ENCODE data around the gene KLF15. TPM values are rescaled to one million over a fixed set of nuclear protein-coding genes. Genes with fewer than 3 reads are reported as not detected.

Gene KLF15
- total RNA-seq, 1 experiment from 2014 or later, result 14.7 TPM

DNA sequence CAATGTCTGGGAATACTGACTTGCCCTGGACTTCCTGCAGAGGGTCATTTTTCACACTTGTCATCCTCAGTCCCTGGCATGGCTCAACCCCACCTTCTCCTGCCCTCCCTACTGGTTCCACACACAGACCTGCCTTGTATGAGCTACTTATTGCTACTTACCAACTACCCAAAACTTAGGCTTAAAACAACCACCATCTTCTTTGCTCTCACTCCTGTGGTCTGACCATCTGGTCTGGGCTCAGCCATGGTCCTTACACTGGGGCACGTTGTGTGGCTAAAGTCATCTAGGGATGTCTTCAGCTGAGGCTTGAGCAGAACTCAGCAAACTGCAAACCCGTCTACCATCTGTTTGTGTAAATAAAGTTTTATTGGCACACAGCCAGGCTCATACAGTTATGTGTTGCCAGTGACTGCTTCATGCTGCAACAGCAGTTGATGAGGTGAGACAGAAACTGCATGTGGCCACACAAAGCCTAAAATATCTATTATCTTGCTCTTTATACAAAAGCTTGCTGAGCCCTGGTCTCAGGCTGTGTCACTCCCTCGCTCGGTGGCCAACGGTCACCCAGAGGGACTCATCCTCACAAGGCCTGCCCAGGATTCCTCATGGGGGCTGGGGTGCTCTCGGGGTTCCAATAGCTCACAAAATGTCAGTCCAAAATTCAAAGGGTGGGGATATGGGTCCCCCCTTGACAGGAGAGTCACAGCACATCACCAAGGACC lies 43.5 kb downstream of the KLF15 start:
- no peak overlapping the region for H3K4me3 Mint-ChIP-seq
- H3K36me3 Mint-ChIP-seq, result peaks cover 10% of the 10 kb centered on the region; the same call in 1 of the 2 replicates
- no peak for ATAC-seq
- no peaks in the 10 kb centered on the region; the same call in 1 of the 2 replicates for H3K27me3 Mint-ChIP-seq (ENCODE audit: low read depth)
- H3K4me1 Mint-ChIP-seq, result peaks cover 14% of the 10 kb centered on the region
- H3K9me3 Mint-ChIP-seq, result peaks cover 15% of the 10 kb centered on the region
- ChIA-PET CTCF (no interaction called here), POLR2A (no interaction called here)
- no peak for DNase-seq (ENCODE audit: low spot score)
- no peak for TF ChIP-seq NR1H2 (CRISPR knock-in tag; IDR thresholded peaks at IDR 0.05)
- TF ChIP-seq, protein P1, sequence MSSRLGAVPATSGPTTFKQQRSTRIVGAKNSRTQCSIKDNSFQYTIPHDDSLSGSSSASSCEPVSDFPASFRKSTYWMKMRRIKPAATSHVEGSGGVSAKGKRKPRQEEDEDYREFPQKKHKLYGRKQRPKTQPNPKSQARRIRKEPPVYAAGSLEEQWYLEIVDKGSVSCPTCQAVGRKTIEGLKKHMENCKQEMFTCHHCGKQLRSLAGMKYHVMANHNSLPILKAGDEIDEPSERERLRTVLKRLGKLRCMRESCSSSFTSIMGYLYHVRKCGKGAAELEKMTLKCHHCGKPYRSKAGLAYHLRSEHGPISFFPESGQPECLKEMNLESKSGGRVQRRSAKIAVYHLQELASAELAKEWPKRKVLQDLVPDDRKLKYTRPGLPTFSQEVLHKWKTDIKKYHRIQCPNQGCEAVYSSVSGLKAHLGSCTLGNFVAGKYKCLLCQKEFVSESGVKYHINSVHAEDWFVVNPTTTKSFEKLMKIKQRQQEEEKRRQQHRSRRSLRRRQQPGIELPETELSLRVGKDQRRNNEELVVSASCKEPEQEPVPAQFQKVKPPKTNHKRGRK (CRISPR knock-in tag; IDR thresholded peaks at IDR 0.05; ENCODE audit: borderline replicate concordance), result no peak
- TF ChIP-seq IRF2 (CRISPR knock-in tag; IDR thresholded peaks at IDR 0.05; ENCODE audit: borderline replicate concordance, low read depth), result no peak
- TF ChIP-seq ZNF121 (CRISPR knock-in tag; IDR thresholded peaks at IDR 0.05), result no peak
- TF ChIP-seq, protein P2, sequence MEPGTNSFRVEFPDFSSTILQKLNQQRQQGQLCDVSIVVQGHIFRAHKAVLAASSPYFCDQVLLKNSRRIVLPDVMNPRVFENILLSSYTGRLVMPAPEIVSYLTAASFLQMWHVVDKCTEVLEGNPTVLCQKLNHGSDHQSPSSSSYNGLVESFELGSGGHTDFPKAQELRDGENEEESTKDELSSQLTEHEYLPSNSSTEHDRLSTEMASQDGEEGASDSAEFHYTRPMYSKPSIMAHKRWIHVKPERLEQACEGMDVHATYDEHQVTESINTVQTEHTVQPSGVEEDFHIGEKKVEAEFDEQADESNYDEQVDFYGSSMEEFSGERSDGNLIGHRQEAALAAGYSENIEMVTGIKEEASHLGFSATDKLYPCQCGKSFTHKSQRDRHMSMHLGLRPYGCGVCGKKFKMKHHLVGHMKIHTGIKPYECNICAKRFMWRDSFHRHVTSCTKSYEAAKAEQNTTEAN (CRISPR knock-in tag; IDR thresholded peaks at IDR 0.05), result no peak
- no peak for TF ChIP-seq MYBL2 (CRISPR knock-in tag; IDR thresholded peaks at IDR 0.05)
- TF ChIP-seq HMGA2 (CRISPR knock-in tag; IDR thresholded peaks at IDR 0.05), result no peak
- no peak overlapping the region for H3K27ac Mint-ChIP-seq

GRCh38 chr3:126313166-126313565 lies 44.0 kb downstream of the KLF15 start:
- Mint-ChIP-seq H3K36me3 (peaks cover 10% of the 10 kb centered on the region; the same call in 1 of the 2 replicates), H3K9me3 (peaks cover 15% of the 10 kb centered on the region), H3K4me3 (no peak overlapping the region), H3K4me1 (peaks cover 14% of the 10 kb centered on the region), H3K27me3 (ENCODE audit: low read depth) (no peaks in the 10 kb centered on the region; the same call in 1 of the 2 replicates), H3K27ac (no peak overlapping the region)
- TF ChIP-seq MAX (CRISPR knock-in tag; IDR thresholded peaks at IDR 0.05) (no peak), PREB (CRISPR knock-in tag; IDR thresholded peaks at IDR 0.05; ENCODE audit: borderline replicate concordance) (no peak), NFYB (CRISPR knock-in tag; conservative IDR thresholded peaks at IDR 0.05; ENCODE audit: low read depth) (no peak)
- ChIA-PET POLR2A (no interaction called here), CTCF (no interaction called here)
- DNase-seq (ENCODE audit: low spot score) (no peak), ATAC-seq (no peak)

DNA sequence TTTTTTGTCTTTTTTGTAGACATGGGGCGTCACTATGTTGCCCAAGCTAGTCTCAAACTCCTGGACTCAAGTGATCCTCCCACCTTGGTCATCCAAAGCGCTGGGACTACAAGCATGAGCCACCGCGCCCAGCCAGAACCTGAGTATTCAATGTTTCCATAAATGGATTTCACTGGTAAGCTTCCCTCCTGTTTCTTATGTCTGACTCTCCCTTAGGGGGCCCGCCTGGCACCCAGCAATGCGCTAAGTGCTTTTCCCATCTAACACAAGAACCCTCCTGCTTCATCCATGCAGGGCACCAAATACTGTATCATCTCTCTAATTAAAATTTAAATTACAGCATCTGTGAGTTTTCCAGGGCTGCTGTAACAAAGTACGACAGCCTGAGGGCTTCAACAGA lies 44.9 kb downstream of the KLF15 start:
- Mint-ChIP-seq H3K27me3 (ENCODE audit: low read depth) (no peaks in the 10 kb centered on the region; the same call in 1 of the 2 replicates), H3K27ac (no peak overlapping the region), H3K36me3 (peaks cover 10% of the 10 kb centered on the region; the same call in 1 of the 2 replicates), H3K4me3 (no peak overlapping the region), H3K9me3 (peaks cover 15% of the 10 kb centered on the region), H3K4me1 (peaks cover 14% of the 10 kb centered on the region)
- POLR2A ChIA-PET, result no interaction called here
- DNase-seq (ENCODE audit: low spot score), result no peak
- CTCF ChIA-PET, result interaction anchor here (1.0 kb wide), 1 partner anchor 36 kb away, joined by 3 read pairs; no protein-coding TSS in a partner anchor
- ATAC-seq, result no peak
- no peak for TF ChIP-seq TP53 (CRISPR knock-in tag; IDR thresholded peaks at IDR 0.05)
- no peak for TF ChIP-seq NR2C2 (CRISPR knock-in tag; IDR thresholded peaks at IDR 0.05)
- TF ChIP-seq, protein P3, sequence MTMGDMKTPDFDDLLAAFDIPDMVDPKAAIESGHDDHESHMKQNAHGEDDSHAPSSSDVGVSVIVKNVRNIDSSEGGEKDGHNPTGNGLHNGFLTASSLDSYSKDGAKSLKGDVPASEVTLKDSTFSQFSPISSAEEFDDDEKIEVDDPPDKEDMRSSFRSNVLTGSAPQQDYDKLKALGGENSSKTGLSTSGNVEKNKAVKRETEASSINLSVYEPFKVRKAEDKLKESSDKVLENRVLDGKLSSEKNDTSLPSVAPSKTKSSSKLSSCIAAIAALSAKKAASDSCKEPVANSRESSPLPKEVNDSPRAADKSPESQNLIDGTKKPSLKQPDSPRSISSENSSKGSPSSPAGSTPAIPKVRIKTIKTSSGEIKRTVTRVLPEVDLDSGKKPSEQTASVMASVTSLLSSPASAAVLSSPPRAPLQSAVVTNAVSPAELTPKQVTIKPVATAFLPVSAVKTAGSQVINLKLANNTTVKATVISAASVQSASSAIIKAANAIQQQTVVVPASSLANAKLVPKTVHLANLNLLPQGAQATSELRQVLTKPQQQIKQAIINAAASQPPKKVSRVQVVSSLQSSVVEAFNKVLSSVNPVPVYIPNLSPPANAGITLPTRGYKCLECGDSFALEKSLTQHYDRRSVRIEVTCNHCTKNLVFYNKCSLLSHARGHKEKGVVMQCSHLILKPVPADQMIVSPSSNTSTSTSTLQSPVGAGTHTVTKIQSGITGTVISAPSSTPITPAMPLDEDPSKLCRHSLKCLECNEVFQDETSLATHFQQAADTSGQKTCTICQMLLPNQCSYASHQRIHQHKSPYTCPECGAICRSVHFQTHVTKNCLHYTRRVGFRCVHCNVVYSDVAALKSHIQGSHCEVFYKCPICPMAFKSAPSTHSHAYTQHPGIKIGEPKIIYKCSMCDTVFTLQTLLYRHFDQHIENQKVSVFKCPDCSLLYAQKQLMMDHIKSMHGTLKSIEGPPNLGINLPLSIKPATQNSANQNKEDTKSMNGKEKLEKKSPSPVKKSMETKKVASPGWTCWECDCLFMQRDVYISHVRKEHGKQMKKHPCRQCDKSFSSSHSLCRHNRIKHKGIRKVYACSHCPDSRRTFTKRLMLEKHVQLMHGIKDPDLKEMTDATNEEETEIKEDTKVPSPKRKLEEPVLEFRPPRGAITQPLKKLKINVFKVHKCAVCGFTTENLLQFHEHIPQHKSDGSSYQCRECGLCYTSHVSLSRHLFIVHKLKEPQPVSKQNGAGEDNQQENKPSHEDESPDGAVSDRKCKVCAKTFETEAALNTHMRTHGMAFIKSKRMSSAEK (CRISPR knock-in tag; IDR thresholded peaks at IDR 0.05; ENCODE audit: borderline replicate concordance), result no peak
- TF ChIP-seq ZNF425 (CRISPR knock-in tag; conservative IDR thresholded peaks at IDR 0.05), result no peak
- TF ChIP-seq, protein P4, sequence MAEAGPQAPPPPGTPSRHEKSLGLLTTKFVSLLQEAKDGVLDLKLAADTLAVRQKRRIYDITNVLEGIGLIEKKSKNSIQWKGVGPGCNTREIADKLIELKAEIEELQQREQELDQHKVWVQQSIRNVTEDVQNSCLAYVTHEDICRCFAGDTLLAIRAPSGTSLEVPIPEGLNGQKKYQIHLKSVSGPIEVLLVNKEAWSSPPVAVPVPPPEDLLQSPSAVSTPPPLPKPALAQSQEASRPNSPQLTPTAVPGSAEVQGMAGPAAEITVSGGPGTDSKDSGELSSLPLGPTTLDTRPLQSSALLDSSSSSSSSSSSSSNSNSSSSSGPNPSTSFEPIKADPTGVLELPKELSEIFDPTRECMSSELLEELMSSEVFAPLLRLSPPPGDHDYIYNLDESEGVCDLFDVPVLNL (CRISPR knock-in tag; IDR thresholded peaks at IDR 0.05; ENCODE audit: borderline replicate concordance, low read depth), result no peak
- TF ChIP-seq, protein P5, sequence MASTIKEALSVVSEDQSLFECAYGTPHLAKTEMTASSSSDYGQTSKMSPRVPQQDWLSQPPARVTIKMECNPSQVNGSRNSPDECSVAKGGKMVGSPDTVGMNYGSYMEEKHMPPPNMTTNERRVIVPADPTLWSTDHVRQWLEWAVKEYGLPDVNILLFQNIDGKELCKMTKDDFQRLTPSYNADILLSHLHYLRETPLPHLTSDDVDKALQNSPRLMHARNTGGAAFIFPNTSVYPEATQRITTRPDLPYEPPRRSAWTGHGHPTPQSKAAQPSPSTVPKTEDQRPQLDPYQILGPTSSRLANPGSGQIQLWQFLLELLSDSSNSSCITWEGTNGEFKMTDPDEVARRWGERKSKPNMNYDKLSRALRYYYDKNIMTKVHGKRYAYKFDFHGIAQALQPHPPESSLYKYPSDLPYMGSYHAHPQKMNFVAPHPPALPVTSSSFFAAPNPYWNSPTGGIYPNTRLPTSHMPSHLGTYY (CRISPR knock-in tag; IDR thresholded peaks at IDR 0.05), result no peak

All from WTC11 (cell line).